GOT3 (cell line): ENCODE results near the gene CHCHD6.

ENCODE experiments used
- DNase-seq: peaks from one replicate; lab custom pipeline; 2025; ENCODE audit warnings: mixed read lengths; lab: John Stamatoyannopoulos, UW

The CHCHD6 gene

GRCh38 chr3:126668450-126669401 is 35.3 kb upstream of the CHCHD6 start:
- DNase-seq: no peak

GRCh38 chr3:126671521-126671920 is 32.5 kb upstream of the CHCHD6 start:
- DNase-seq: no peak

GRCh38 chr3:126672340-126672739 is 31.7 kb upstream of the CHCHD6 start:
- no peak for DNase-seq

GRCh38 chr3:126672741-126673140 is 31.3 kb upstream of the CHCHD6 start:
- DNase-seq: no peak

- DNase-seq: no peak
Observed at GRCh38 chr3:126676919-126677705, 26.9 kb upstream of the CHCHD6 start.

- DNase-seq: no peak
Observed at GRCh38 chr3:126677862-126678503, 26.1 kb upstream of the CHCHD6 start.

GRCh38 chr3:126678693-126679317 is 25.2 kb upstream of the CHCHD6 start:
- DNase-seq: no peak

GRCh38 chr3:126679318-126679751 is 24.7 kb upstream of the CHCHD6 start:
- DNase-seq: peak; percentile 40

- DNase-seq: no peak
Observed at GRCh38 chr3:126679831-126680666, 24.0 kb upstream of the CHCHD6 start.

- DNase-seq: no peak
Observed at GRCh38 chr3:126680667-126681055, 23.4 kb upstream of the CHCHD6 start.

GRCh38 chr3:126682009-126682408 is 22.0 kb upstream of the CHCHD6 start:
- DNase-seq: no peak

GRCh38 chr3:126683069-126683468 is 21.0 kb upstream of the CHCHD6 start:
- no peak for DNase-seq

- DNase-seq: no peak
Observed at GRCh38 chr3:126684218-126684751, 19.8 kb upstream of the CHCHD6 start.

- DNase-seq: no peak
Observed at GRCh38 chr3:126685021-126685420, 19.0 kb upstream of the CHCHD6 start.

- no peak for DNase-seq
Observed at GRCh38 chr3:126685493-126685892, 18.5 kb upstream of the CHCHD6 start.

GRCh38 chr3:126691765-126692164 is 12.3 kb upstream of the CHCHD6 start:
- no peak for DNase-seq

- DNase-seq: no peak
Observed at GRCh38 chr3:126692858-126693257, 11.2 kb upstream of the CHCHD6 start.

GRCh38 chr3:126693921-126694320 is 10.1 kb upstream of the CHCHD6 start:
- no peak for DNase-seq

- no peak for DNase-seq
Observed at GRCh38 chr3:126696701-126697267, 7.3 kb upstream of the CHCHD6 start.

GRCh38 chr3:126699011-126699410 is 5.0 kb upstream of the CHCHD6 start:
- DNase-seq: no peak
